DLD1 (cell line): ENCODE measurements around the gene TDP2.
"Not testable (repeated sequence)": the region's sequence is repeated elsewhere in the genome, so short reads cannot be mapped to it uniquely, and the experiment has no call there.

Source experiments
- in situ Hi-C: cut with HindIII; loops from 2 replicates; pipeline ENCODE4 v1.10.0; 2017; ENCODE audit warnings: low sequenced_read_pairs

The TDP2 gene

DNA sequence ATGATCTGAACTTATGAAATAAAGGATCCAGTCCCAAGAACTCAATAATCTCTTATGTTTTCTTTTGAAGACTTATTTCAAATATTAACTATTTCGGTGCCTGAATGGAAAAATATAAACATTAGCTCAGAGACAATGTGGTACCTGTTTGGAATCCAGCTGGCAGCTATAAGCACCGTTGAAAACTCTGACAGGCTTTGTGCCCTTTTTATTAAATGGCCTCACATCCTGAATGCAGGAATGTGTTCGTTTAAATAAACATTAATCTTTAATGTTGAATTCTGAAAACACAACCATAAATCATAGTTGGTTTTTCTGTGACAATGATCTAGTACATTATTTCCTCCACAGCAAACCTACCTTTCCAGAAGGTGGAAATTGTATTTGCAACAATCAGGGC lies 16.3 kb downstream of the TDP2 start:
- in situ Hi-C loops, result no loop called here

- in situ Hi-C loops, result no loop called here
Measured at GRCh38 chr6:24649691-24650090, 17.0 kb downstream of the TDP2 start.

DNA sequence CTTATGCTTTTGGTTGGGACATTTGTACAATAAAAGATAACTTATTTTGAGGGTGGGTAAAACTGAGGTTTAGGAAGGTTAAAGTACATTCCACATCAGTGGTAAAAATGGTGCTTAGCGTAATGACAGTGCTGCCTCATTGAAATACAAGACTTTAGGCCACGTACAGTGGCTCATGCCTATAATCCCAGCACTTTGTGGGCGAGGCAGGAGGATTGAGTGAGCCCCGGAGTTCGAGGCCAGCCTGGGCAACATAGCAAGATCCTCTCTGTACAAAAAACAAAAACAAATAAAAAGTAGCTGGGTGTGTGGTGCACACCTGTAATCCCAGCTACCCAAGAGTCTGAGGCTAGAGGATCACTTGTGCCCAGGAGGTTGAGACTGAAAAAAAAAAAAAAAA lies 18.4 kb downstream of the TDP2 start:
- in situ Hi-C loops, result no loop called here

DNA sequence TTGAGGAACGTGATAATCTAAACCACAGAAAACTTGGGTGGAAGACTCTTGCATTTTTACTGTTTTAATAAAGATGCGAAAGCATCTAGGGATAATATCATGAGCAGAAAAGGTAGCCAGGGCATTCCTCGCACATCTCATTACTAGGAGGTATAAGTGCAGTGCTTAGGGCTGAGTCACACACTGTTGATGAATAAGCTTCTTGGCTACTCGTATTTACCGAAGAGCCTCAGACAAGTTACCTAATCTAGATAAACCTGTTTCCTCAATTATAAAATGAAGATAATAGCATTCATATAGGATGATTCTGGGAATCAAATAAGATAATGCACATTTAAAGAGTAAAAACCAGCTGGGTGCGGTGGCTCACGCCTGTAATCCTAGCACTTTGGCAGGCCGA lies 19.9 kb downstream of the TDP2 start:
- in situ Hi-C loops, result no loop called here

DNA sequence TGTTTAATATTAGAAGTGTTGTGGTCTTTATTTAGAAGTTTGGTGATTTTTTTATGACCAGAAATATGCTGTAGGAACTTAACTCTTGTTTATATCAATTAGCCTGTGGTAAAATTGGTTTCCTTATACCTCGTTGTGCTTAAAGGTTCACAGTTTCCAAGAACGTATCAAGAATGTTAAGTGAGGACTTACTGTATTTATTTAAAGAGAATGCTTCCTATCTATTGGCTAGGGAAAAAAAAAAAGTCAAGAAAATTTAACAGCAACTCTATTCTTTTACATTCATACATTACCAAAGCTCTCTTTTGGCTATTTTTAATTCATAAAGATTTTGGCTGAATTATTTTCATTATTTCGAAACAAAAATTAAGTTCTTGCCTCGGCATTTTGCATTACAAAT lies 22.3 kb downstream of the TDP2 start:
- in situ Hi-C loops, result no loop called here

GRCh38 chr6:24643920-24644319 lies 22.8 kb downstream of the TDP2 start:
- in situ Hi-C loops, result no loop called here

GRCh38 chr6:24642061-24642460 lies 24.6 kb downstream of the TDP2 start:
- in situ Hi-C loops, result no loop called here

DNA sequence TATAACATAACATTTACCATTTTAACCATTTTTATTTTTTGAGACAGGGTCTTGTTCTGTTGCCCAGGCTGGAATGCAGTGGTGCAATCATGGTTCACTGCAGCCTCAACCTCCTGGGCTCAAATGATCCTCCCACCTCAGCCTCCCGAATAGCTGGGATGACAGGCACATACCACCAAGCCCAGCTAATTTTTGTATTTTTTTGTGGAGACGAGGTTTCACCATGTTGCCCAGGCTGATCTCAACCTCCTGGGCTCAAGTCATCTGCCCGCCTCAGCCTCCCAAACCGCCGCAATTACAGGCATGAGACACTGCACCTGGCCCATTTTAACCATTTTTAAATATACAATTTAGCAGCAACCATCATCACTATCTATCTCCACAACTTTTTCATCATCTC lies 26.1 kb downstream of the TDP2 start:
- in situ Hi-C loops, result not testable (repeated sequence)

GRCh38 chr6:24640166-24640565 lies 26.5 kb downstream of the TDP2 start:
- in situ Hi-C loops, result no loop called here

GRCh38 chr6:24636681-24637080 lies 30.0 kb downstream of the TDP2 start:
- in situ Hi-C loops, result no loop called here

- in situ Hi-C loops, result no loop called here
Measured at GRCh38 chr6:24632573-24632972, 34.1 kb downstream of the TDP2 start.

- in situ Hi-C loops, result no loop called here
Measured at GRCh38 chr6:24631671-24632070, 35.0 kb downstream of the TDP2 start.

- in situ Hi-C loops, result no loop called here
Measured at GRCh38 chr6:24630856-24631505, 35.7 kb downstream of the TDP2 start.

- in situ Hi-C loops, result no loop called here
Measured at GRCh38 chr6:24621626-24622289, 44.9 kb downstream of the TDP2 start.

DNA sequence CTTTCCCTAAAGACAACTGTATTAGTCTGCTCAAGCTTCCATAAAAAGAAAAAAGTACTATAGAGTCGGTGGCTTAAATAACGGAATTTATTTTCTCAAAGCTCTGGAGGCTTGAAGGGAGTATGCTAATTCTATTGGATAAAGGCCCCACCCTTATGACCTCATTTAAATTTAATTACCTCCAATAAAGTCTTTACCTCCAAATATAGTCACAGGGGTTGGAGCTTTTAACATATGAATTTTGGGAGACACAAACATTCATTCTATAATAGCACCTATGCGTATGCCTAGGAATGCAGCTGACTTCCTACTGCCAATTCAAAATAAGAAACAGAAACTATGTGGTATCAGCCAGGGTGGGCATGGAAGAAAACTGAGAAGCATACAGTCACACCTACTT lies 46.1 kb downstream of the TDP2 start:
- in situ Hi-C loops, result no loop called here

DNA sequence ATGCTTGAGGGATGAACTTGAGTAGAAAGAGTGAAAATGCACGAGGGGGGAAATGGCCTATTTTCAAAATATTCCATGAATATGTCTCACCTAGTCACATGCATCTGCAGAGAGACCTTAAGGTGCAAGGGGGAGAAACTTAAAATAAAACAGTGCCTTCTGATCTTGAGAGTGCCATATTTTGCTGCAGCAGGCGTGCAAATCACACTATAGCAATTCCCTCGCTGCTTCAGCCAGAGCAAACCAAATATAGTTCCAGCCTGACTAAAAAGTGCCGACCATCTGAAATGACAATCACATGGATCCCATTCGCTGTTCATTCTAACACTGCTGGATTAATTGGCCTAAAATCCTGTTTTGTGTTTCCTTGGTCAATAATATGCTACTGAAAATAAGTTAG lies 47.0 kb downstream of the TDP2 start:
- in situ Hi-C loops, result no loop called here

- in situ Hi-C loops, result no loop called here
Measured at GRCh38 chr6:24614648-24615047, 52.1 kb downstream of the TDP2 start.

DNA sequence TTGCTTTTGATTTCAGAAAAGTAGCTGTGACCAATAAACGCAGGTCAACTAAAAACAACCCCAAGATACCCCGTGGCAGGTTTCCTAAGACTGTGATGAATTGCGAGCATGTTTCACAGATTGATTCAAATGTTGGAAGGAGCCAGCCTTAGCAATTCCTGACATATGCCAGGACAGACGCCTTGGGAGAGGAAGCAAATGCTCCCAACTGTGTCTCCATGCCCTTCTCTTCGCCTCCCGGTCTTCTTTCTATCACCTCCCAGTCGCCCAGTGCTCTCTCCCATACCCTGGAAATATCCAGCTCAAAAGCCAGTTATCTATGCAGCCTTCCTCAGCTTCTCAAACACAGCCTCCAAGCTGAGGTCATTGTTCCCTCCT lies 52.7 kb downstream of the TDP2 start:
- in situ Hi-C loops, result no loop called here

- in situ Hi-C loops, result no loop called here
Measured at GRCh38 chr6:24613361-24614042, 53.2 kb downstream of the TDP2 start.

GRCh38 chr6:24610672-24611071 lies 56.0 kb downstream of the TDP2 start:
- in situ Hi-C loops, result no loop called here

DNA sequence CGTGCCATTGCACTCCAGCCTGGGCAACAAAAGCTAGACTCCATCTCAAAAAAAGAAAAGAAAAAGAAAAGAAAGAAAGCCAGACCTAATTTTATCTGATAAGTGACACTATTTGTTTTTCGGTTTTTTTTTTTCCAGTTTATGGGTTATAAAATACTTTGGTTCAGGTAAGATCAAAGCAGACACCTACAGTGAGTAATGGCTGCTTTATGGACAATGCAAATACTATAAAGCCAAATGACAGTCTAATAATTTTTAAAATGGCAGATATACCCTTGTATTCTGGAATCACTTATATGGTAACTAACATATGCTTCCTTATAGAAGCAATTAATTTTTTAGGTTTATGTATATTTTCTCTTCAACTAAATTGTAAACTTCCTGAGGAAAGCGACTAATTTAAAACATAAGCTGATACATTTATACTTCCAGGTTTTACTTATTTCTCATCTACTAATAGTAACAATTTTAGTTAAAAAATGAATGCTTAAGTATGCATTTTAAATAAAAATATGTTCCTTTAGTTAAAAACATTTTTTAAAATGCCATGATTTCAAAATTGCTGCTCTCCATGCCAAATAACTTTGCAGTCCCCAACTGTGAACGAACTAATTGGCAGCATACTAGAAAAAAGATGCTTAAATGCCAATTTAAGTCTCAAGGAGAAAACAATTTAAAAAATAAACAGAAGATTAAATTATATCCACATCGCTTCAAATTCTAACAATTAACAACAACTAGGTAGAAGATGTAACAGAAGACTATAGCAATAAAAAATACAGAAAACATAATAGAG lies 59.2 kb downstream of the TDP2 start:
- in situ Hi-C loops, result no loop called here
